Measurements from ENCODE around the gene FIS1. TPM values are rescaled to one million over a fixed set of nuclear protein-coding genes. Genes with fewer than 3 reads are reported as not detected.
"Not testable (repeated sequence)": the region's sequence is repeated elsewhere in the genome, so short reads cannot be mapped to it uniquely, and the experiment has no call there.

Gene FIS1
- total and polyA plus RNA-seq, 2 experiments from 2014 or later: 283 to 333 TPM

DNA sequence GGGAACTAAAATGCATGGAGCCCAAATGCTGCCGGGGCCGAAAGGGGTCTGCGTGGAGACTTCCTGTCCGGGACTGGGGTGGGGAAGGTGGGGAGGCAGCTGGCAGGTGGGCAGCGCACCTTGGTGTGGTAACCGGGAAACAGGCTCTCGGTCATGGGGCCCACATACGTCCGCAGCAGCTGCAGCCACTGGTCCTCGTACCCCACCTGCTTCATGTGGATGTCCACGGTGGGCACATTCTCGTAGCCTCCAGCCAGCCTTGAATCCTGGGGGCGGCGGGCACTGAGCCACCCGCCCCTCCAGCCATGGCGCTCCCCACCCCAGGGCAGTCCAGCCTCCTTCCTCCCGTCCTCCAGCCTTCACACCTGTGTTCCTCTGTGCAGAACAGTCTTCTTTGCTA lies 37.4 kb downstream of the FIS1 start:
- H3K27ac ChIP-seq: no peak overlapping the region
- H3K36me3 ChIP-seq: peaks cover 8% of the 10 kb centered on the region
- no peaks in the 10 kb centered on the region for H3K9me3 ChIP-seq (ENCODE audit: low read depth)
- H3K4me1 ChIP-seq (ENCODE audit: low read depth): no peaks in the 10 kb centered on the region
- DNase-seq (ENCODE audit: low read depth in 1 of 2, low spot score in 1 of 2): no peak
- TF ChIP-seq CTCF (IDR thresholded peaks at IDR 0.05; ENCODE audit: low read depth, low read length): no peak
- H3K4me3 ChIP-seq: no peak overlapping the region
- H3K27me3 ChIP-seq: peaks cover 19% of the 10 kb centered on the region

- Histone ChIP-seq H3K36me3 (peaks cover 8% of the 10 kb centered on the region), H3K4me3 (no peak overlapping the region), H3K27ac (no peak overlapping the region), H3K4me1 (ENCODE audit: low read depth) (no peaks in the 10 kb centered on the region), H3K9me3 (ENCODE audit: low read depth) (no peaks in the 10 kb centered on the region), H3K27me3 (peaks cover 28% of the 10 kb centered on the region)
- DNase-seq (ENCODE audit: low read depth in 1 of 2, low spot score in 1 of 2): no peak
- TF ChIP-seq CTCF (IDR thresholded peaks at IDR 0.05; ENCODE audit: low read depth, low read length): no peak
These were observed 38.2 kb downstream of the FIS1 start for GRCh38 chr7:101206665-101207042.

DNA sequence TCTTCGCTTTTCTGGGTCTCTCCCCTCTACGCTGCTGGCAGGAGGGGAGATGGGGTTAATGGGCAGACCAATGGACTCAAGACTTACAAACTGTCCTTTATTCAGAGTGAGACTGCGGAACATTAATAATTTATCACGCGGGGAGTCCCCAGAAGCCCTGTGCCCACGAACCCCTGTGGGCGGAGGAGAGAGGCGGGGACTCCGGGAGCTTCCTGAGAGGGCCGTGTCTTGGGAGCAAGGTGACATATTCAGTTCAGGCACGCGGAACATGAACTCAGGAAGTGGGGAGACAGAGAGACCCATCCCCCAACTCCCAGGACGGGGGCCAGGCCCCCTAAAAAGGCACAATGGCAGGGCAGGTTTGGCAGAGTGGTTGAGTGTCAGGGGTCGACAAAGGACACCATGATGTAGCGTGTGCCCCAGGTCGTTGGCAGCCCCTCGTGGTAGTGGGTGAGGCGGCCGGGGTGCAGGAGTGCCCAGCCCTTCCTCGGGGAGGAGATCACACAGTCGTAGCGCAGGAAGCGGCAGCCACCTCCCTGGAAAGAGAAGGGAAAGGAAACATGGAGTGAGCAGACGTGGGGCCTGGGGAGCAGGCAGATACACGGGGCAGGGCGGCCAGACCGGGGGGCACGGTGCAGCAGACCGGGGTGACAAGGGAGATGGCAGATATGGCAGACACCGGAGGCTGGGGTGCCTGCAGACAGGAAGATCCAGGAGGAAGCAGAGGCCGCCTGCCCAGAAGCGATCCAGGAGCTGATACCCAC lies 38.8 kb downstream of the FIS1 start:
- H3K36me3 ChIP-seq: peaks cover 4% of the 10 kb centered on the region
- TF ChIP-seq CTCF (IDR thresholded peaks at IDR 0.05; ENCODE audit: low read depth, low read length): no peak
- H3K27me3 ChIP-seq: peaks cover 33% of the 10 kb centered on the region
- no peaks in the 10 kb centered on the region for H3K4me1 ChIP-seq (ENCODE audit: low read depth)
- H3K27ac ChIP-seq: no peak overlapping the region
- no peak for DNase-seq (ENCODE audit: low read depth in 1 of 2, low spot score in 1 of 2)
- no peaks in the 10 kb centered on the region for H3K9me3 ChIP-seq (ENCODE audit: low read depth)
- no peak overlapping the region for H3K4me3 ChIP-seq

- H3K36me3 ChIP-seq; H3K9me3 ChIP-seq (ENCODE audit: low read depth); H3K4me3 ChIP-seq; H3K27ac ChIP-seq; H3K4me1 ChIP-seq (ENCODE audit: low read depth): not testable (repeated sequence)
- peaks cover 44% of the 10 kb centered on the region for H3K27me3 ChIP-seq
- DNase-seq (ENCODE audit: low read depth in 1 of 2, low spot score in 1 of 2): peak in 1 of 2 donors; percentile 48
- TF ChIP-seq CTCF (IDR thresholded peaks at IDR 0.05; ENCODE audit: low read depth, low read length): peak; percentile 8
These were observed 40.8 kb downstream of the FIS1 start for GRCh38 chr7:101203740-101204738.

- no peak overlapping the region for H3K27ac ChIP-seq
- no peaks in the 10 kb centered on the region for H3K36me3 ChIP-seq
- peaks cover 44% of the 10 kb centered on the region for H3K27me3 ChIP-seq
- H3K4me1 ChIP-seq (ENCODE audit: low read depth): no peaks in the 10 kb centered on the region
- no peak overlapping the region for H3K4me3 ChIP-seq
- no peak for TF ChIP-seq CTCF (IDR thresholded peaks at IDR 0.05; ENCODE audit: low read depth, low read length)
- DNase-seq (ENCODE audit: low read depth in 1 of 2, low spot score in 1 of 2): no peak
- H3K9me3 ChIP-seq (ENCODE audit: low read depth): no peaks in the 10 kb centered on the region
These were observed 42.3 kb downstream of the FIS1 start for GRCh38 chr7:101202603-101202918.

Data from cardiac muscle cell (in vitro differentiated cells and primary cell).